ENCODE results near the gene ACLY.
"Not testable (repeated sequence)": the region's sequence is repeated elsewhere in the genome, so short reads cannot be mapped to it uniquely, and the experiment has no call there.

ACLY gene

GRCh38 chr17:41871789-41872188, 47.0 kb downstream of the ACLY start:
- no peak for DNase-seq (ENCODE audit: low spot score)

GRCh38 chr17:41870627-41871026, 48.1 kb downstream of the ACLY start:
- DNase-seq (ENCODE audit: low spot score), result no peak

- no peak for DNase-seq (ENCODE audit: low spot score)
These were observed 48.7 kb downstream of the ACLY start for GRCh38 chr17:41870097-41870496.

GRCh38 chr17:41869426-41869825, 49.3 kb downstream of the ACLY start:
- DNase-seq (ENCODE audit: low spot score), result no peak

DNA sequence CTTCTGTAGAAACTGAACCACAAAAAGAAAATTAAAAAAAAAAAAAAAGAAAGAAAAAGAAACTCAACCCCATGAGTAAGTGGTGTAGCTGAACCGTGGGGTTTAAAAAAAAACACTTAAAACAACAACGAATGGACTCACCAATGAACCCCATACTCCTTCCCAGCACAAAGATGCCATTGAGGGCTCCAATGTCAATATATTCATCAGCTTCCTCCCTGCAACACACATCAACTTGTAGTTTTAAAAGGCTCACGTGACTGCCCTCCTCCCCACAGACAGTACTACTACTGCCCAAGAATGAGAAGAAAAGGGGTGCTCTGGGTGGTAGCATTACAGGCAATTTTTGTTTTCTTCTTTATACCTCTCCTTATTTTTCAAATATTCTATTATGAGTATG, 50.2 kb downstream of the ACLY start:
- no peak for DNase-seq (ENCODE audit: low spot score)

GRCh38 chr17:41865596-41865893, 53.2 kb downstream of the ACLY start:
- DNase-seq (ENCODE audit: low spot score), result no peak

- peak; percentile 97 for DNase-seq (ENCODE audit: low spot score)
These were observed 53.7 kb downstream of the ACLY start, which contains the start of gene KLHL11 for GRCh38 chr17:41864836-41865595. Gene KLHL11 (minus strand): TSS chr17:41865423. CDS start chr17:41865370, 53 bp downstream.

- DNase-seq (ENCODE audit: low spot score), result peak; percentile 76
These were observed 54.3 kb downstream of the ACLY start for GRCh38 chr17:41864498-41864835.

- DNase-seq (ENCODE audit: low spot score), result no peak
These were observed 55.5 kb downstream of the ACLY start for GRCh38 chr17:41863074-41863848.

- DNase-seq (ENCODE audit: low spot score), result no peak
These were observed 58.4 kb downstream of the ACLY start for GRCh38 chr17:41860254-41860931.

DNA sequence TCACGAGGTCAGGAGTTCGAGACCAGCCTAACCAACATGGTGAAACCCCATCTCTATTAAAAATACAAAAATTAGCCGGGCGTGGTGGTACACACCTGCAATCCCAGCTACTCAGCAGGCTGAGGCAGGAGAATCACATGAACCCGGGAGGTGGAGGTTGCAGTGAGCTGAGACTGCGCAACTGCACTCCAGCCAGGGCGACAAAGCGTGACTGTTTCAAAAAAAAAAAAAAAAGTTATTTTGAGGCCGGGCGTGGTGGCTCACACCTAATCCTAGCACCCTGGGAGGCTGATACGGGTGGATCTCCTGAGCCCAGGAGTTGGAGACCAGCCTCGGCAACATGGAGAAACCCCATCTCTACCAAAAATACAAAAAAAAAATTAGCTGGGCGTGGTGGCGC, 67.4 kb downstream of the ACLY start:
- DNase-seq (ENCODE audit: low spot score), result not testable (repeated sequence)

GRCh38 chr17:41849251-41849990, 69.3 kb downstream of the ACLY start:
- no peak for DNase-seq (ENCODE audit: low spot score)

- DNase-seq (ENCODE audit: low spot score), result no peak
These were observed 70.0 kb downstream of the ACLY start for GRCh38 chr17:41848788-41849187.

DNA sequence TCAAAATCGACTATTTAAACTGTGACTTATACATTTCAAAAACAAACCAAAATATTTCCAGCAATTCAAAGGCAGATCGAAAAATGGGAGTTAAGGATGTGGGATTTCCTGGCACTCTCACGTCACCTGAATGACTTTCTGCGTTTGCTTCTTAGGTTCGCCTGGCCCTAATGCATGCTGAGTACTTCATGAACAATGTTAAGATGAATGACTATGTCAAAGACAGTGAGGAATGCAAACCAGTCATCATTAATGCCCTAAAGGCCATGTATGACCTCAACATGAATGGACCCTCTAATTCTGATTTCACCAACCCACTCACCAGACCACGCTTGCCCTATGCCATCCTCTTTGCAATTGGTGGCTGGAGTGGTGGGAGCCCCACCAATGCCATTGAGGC, 73.8 kb downstream of the ACLY start:
- DNase-seq (ENCODE audit: low spot score), result no peak

DNA sequence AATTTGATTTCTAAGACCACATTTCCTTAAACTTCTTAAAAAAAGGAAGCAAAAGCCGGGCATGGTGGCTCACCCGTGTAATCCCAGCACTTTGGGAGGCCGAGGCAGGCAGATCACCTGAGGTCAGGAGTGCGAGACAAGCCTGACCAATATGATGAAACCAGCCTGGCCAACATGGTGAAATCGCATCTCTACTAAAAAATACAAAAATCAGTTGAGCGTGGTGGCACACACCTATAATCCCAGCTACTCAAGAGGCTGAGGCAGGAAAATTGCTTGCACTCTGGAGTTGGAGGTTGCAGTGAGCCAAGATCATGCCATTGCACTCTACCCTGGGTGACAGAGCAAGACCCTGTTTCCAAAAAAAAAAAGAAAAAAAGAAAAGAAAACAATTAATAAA, 78.0 kb downstream of the ACLY start:
- DNase-seq (ENCODE audit: low spot score), result not testable (repeated sequence)

DNA sequence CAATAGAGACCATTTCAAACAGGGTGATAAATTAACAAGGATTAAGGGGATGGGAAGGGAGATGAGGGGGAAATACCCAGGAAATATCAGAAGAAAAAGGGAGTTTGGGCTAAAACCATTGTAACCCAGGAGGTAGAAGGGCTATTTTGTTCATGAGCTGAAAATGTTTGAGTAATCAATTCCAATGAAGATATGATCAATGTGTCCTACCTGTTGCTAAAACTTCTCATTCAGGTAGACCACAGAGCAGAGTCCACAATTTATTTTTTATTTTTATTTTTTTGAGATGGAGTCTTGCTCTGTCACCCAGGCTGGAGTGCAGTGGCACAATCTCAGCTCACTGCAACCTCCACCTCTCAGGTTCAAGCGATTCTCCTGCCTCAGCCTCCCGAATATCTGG, 79.3 kb downstream of the ACLY start:
- DNase-seq (ENCODE audit: low spot score), result not testable (repeated sequence)

- no peak for DNase-seq (ENCODE audit: low spot score)
These were observed 80.8 kb downstream of the ACLY start, which contains the start of gene KLHL10 for GRCh38 chr17:41837761-41838538. Gene KLHL10 (plus strand): TSS chr17:41837825. CDS start chr17:41837933, 108 bp downstream.

DNA sequence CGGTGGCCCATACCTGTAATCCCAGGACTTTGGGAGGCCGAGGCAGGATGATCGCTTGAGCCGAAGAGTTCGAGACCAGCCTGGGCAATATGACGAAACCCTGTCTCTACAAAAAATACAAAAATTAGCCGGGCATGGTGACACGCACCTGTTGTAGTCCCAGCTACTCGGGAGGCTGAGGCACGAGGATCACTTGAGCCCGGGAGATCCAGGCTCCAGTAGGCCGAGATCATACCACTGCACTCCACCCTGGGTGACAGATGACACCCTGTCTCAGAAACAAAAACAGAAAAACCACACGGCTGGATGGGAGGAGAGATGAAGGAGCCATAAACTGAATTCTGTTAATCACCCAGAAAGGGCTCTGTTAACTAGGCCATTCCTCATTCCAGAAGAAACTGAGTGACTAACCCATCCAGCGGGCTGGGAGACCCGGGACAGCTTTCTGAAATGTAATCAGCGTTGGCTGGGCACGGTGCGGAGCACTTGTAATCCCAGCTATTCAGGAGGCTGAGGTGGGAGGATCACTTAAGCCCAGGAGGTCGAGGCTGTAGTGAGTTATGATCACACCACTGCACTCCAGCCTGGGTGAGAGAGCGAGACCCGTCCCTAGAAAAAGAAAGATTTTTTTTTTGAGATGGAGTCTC, 82.1 kb downstream of the ACLY start:
- DNase-seq (ENCODE audit: low spot score), result no peak

GRCh38 chr17:41835800-41836549, 82.8 kb downstream of the ACLY start, which contains the start of gene NT5C3B:
Gene NT5C3B (minus strand): TSS chr17:41836232. CDS start chr17:41836193, 39 bp downstream.
- DNase-seq (ENCODE audit: low spot score), result peak; percentile 96

- DNase-seq (ENCODE audit: low spot score), result peak; percentile 30
These were observed 83.4 kb downstream of the ACLY start for GRCh38 chr17:41835214-41835799.

Data from iPS-NIHi11 (cell line).